Measurements from ENCODE around the gene CCDC91.

DNA sequence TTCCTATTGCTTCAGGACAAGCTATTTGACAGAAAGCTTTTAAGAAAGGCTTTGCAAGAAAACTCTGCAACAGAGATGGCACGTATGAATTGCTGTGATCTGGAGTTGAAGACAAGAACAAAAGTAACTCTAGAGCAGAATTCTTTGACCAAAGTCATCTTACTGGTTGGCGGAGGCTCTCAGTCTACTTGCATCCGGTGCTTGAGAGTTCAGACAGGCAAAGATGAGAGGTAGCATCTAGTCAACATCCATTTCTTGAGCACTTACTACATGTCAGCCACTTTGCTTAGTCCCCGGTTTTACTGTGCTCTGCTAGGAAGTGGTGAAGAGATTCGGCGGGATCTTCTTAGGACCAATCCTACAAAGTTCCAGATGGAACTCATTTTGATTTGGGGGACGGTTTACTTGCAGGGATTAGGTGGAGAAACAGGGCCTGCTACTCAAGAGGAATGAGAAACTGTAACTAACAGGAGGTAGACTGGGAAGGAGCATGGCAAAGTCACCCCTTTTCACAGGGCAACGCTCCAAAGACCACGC lies 404 bp upstream of the CCDC91 start:
- no peak for TF ChIP-seq EZH2 (IDR thresholded peaks at IDR 0.05; ENCODE audit: low read length)
- TF ChIP-seq, protein P1, sequence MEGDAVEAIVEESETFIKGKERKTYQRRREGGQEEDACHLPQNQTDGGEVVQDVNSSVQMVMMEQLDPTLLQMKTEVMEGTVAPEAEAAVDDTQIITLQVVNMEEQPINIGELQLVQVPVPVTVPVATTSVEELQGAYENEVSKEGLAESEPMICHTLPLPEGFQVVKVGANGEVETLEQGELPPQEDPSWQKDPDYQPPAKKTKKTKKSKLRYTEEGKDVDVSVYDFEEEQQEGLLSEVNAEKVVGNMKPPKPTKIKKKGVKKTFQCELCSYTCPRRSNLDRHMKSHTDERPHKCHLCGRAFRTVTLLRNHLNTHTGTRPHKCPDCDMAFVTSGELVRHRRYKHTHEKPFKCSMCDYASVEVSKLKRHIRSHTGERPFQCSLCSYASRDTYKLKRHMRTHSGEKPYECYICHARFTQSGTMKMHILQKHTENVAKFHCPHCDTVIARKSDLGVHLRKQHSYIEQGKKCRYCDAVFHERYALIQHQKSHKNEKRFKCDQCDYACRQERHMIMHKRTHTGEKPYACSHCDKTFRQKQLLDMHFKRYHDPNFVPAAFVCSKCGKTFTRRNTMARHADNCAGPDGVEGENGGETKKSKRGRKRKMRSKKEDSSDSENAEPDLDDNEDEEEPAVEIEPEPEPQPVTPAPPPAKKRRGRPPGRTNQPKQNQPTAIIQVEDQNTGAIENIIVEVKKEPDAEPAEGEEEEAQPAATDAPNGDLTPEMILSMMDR (optimal IDR thresholded peaks at IDR 0.05 in 1 of 3, IDR thresholded peaks at IDR 0.05 in 1 of 3, conservative IDR thresholded peaks at IDR 0.05 in 1 of 3; ENCODE audit: extremely low read depth in 1 of 3, insufficient read depth in 2 of 3, low read length in 3 of 3): no peak
